PFSK-1 (cell line): Measurements from ENCODE around the gene FAM227B.

ENCODE experiments used
- FOXP2 ChIP-seq: optimal IDR thresholded peaks from 2 replicates; pipeline ENCODE3; 2011; ENCODE audit warnings: borderline replicate concordance, control low read depth, inconsistent platforms; ENCODE audit not compliant: insufficient read depth; ENCODE audit errors: extremely low read length, extremely low read depth
- POLR2AphosphoS5 ChIP-seq: IDR thresholded peaks from 2 replicates; pipeline ENCODE4 v1.6.1; 2012; ENCODE audit warnings: low read depth, mild to moderate bottlenecking, control low read depth, low read length, moderate library complexity
- REST ChIP-seq, 2 experiments: IDR thresholded peaks; 2 replicates each; pipeline versions ENCODE4 v1.6.1 to v1.8.0; 2011 to 2012; ENCODE audit warnings: low read depth in 2 of 2, low read length in 2 of 2, control low read depth in 1 of 2, inconsistent platforms in 1 of 2, mild to moderate bottlenecking in 1 of 2, moderate library complexity in 1 of 2; ENCODE audit not compliant: insufficient read depth in 1 of 2
- SIN3A ChIP-seq: IDR thresholded peaks from 2 replicates; pipeline ENCODE4 v1.6.1; 2012; ENCODE audit warnings: mild to moderate bottlenecking, low read length, moderate library complexity, borderline replicate concordance; ENCODE audit not compliant: insufficient read depth
- TAF1 ChIP-seq: IDR thresholded peaks from 2 replicates; pipeline ENCODE4 v1.6.1; 2012; ENCODE audit warnings: low read length, control low read depth, borderline replicate concordance; ENCODE audit not compliant: insufficient read depth

The FAM227B gene

GRCh38 chr15:49372366-49372765, 248.3 kb downstream of the FAM227B start:
- TF ChIP-seq POLR2AphosphoS5: no peak
- no peak for TF ChIP-seq TAF1
- TF ChIP-seq REST (IDR thresholded peaks at IDR 0.05; ENCODE audit: insufficient read depth in 1 of 2, low read depth in 2 of 2, low read length in 2 of 2): no peak
- TF ChIP-seq FOXP2: no peak
- no peak for TF ChIP-seq SIN3A

- TF ChIP-seq TAF1 (no peak), FOXP2 (no peak), SIN3A (no peak), POLR2AphosphoS5 (no peak), REST (IDR thresholded peaks at IDR 0.05; ENCODE audit: insufficient read depth in 1 of 2, low read depth in 2 of 2, low read length in 2 of 2) (no peak)
These were observed 249.8 kb downstream of the FAM227B start for GRCh38 chr15:49370782-49371181.

- no peak for TF ChIP-seq POLR2AphosphoS5
- no peak for TF ChIP-seq REST (IDR thresholded peaks at IDR 0.05; ENCODE audit: insufficient read depth in 1 of 2, low read depth in 2 of 2, low read length in 2 of 2)
- no peak for TF ChIP-seq FOXP2
- TF ChIP-seq SIN3A: no peak
- no peak for TF ChIP-seq TAF1
These were observed 254.1 kb downstream of the FAM227B start for GRCh38 chr15:49366496-49366895.

- no peak for TF ChIP-seq REST (IDR thresholded peaks at IDR 0.05; ENCODE audit: insufficient read depth in 1 of 2, low read depth in 2 of 2, low read length in 2 of 2)
- no peak for TF ChIP-seq FOXP2
- TF ChIP-seq POLR2AphosphoS5: no peak
- no peak for TF ChIP-seq TAF1
- no peak for TF ChIP-seq SIN3A
These were observed 259.2 kb downstream of the FAM227B start for GRCh38 chr15:49361370-49361769.

GRCh38 chr15:49343546-49343945, 277.1 kb downstream of the FAM227B start:
- TF ChIP-seq SIN3A (no peak), POLR2AphosphoS5 (no peak), FOXP2 (no peak)

GRCh38 chr15:49339656-49340055, 281.0 kb downstream of the FAM227B start:
- TF ChIP-seq TAF1 (no peak), SIN3A (no peak), REST (IDR thresholded peaks at IDR 0.05; ENCODE audit: insufficient read depth in 1 of 2, low read depth in 2 of 2, low read length in 2 of 2) (no peak), POLR2AphosphoS5 (no peak), FOXP2 (no peak)
